T-helper 9 cell (primary cell): ENCODE data around the gene LMOD2.

Experiments used
- DNase-seq: peaks from one replicate; pipeline ENCODE4 v3.0.0-alpha.2; 2020

LMOD2 gene

DNA sequence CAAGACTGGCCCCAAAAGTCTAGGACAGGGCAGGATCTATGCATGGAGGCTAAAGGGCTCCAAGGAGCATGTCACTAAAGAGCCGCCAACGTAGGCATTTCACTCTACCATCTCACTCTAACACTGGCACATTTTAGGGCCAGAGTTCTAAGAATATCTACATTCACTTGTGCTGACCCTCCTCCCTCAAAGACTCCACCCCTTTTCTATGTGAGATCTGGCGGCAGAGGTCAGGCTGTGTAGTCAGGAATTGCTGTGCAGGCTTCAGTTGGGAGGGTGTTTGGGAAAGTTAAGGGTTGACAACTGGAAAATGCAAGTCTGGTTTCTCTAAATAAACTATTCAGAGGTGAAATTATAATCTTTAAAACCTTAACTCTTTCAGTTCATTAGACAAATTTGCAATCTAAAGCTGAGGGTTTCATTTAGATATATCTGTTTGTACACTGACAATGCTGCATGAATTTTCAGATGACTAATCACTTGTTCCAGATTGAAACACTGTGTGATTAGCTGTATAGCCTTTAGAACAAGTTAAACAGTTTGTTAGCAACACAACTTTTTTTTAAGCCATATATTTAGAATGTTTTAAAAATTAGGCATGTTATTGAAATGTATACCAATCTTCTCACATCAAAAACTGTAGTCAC, 18.2 kb downstream of the LMOD2 start:
- DNase-seq = no peak

DNA sequence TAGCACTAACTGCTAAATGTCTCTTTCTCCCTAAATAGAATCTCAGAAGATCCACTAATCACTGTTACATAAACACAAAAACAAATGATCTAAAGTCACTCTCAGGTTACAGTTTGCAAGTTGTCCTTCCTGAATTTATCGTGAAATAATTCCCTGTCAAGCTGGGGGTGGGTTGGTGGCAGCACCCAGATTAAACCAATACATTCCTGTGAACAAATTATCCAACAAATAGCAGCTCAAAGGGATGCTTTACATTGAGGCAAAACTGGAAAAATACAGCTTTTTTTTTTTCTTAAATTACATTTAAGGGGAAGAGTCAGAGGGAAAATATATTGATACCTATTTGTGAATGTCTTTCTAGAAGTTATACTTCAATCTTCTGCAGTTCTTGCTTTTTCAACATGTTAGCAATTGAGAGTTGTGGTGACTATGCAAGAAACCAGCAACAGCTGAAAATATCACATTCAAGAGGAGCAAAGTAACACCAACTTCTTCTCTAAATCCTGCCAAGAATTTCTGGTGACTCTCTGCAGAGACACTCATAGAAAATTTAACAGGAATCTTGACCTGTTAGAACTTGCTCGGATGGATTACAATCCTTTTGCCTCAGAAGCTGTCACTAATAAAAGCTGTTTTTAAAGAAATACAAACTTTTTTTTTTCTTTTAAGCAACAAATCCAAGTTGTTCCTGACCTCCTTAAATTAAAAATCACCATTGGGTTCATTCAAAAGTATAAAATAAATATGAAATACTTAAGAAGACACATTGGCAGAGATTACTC, 18.9 kb downstream of the LMOD2 start:
- DNase-seq = no peak

DNA sequence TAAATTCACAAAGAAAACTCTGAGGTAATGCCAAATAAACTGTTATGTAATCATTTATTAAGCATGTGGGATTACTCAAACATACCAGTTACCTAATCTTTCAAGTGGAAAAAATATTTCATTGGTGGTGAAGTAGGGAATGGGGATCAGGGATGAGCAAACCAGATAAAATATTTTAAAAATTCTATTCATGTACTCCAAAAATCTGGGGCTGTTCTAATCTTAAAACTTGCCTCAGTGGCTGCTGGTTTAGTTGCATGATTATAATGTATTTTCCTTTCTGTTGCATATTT, 19.5 kb downstream of the LMOD2 start:
- DNase-seq = no peak

DNA sequence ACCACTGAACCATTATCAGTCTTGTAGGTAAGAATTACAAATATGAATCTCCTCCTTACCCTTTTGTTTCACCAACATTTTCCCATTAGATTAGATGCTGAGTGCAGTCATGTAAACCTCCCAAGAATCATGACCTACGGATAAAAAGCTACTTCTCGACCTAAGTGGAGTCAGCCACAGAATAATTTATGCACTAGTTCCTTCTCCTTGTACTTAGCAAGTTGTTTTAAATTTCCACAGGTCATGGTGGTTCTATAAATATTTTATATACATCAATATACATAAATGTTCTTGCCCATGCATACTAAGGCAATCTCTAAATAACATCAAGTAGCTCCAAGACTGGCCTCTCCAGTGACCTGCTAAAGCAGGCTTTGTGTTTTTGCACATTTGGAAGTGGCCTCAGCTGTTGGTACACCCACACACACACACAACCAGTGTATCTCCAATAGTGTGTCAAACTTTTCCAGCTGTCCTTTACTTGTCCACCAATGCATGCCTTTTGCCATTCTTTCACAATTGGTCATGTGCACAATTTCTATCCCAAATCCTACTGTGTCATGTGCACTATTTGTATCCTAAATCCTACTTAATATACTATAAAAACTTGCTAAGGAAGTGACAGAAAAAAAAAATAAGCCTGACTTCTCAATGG, 21.5 kb downstream of the LMOD2 start:
- no peak for DNase-seq

DNA sequence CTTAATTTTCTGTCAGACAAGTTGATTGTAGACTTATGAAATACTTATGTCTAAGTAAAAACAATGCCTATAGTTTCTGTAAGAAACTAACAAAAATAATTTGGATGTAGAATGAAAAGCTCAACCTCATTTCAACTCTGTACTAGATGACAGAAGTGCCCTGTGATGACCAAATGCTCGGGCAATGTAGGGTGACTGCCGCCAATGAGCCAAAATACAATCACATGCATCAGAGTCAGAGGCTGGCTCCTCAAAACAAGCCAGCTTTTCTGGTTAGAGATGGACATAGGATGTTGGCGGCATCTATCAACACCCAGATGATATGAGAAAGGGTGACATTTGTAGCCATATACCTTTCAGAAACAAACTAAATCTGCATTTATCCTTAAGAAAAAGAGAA, 23.9 kb downstream of the LMOD2 start:
- DNase-seq = no peak

DNA sequence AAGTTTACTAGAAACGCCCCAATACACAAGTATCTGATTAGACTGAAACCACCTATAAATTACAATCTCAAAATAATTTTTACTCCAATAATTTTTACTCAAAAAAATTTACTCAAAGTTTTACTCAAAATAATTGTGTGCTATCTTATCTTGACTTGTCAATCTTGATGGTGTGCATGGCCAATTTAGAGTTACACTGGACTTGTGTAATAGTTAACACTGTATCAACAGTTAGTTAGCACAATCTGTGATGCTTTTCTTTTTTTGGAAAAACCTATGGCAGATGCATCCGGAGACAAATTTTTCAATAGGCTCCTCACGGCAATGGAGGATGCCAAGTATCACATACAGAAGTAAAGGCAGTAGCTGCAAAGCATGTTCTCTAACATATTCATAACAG, 24.9 kb downstream of the LMOD2 start:
- no peak for DNase-seq

DNA sequence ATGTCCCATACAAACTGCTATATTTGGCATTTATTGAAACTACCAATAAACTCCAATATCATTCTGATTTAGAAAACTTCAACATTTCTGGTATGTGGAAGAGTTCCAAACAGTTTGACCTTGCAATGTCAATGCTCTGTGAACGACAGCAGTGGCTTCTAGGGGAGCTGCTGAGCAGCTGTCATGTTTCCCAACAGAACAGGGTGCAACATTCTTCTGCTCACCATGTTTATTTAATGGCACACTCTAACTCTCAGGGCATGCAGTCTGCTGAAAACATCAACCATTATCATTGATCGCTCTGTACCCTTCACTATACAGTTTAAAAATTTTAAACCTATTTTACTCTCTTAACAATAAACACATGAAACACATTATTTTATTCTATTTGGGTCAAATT, 25.9 kb downstream of the LMOD2 start:
- DNase-seq = no peak

DNA sequence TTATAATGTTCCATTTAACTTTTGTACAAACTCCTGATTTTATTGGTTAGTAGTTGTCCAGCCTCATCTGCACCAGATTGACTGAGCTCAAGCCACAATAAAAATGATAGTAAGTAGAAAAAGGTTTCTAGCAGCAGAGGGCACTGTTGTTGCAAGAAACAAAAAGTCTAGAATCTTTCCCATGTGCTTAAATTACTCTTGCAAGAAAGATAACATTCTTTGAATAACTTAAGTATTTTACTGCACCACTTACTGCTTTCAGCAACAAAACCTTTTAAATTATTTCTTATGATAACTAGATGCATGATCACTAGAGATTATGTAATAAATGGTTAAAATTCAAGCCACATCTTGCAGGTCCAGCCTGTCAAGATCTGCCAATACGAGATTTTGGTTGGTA, 27.0 kb downstream of the LMOD2 start:
- DNase-seq = no peak

DNA sequence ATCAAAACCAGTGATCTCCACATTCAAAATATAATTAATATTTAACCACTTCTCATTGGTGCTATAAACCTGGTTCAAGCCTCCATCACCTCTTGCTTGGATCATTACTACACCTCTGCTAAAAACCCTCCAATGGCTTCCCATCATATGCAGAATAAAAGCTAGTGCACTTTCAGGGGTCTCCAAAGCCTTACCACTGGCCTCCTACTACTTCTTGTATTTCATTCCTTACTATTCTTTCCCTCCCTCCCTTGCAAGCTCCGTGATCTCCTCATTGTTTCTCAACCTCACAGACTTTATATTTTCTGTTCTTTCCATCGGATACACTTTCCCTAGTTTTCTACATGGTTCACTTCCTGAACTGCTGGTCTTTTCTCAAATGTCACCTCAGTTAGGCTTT, 31.5 kb downstream of the LMOD2 start:
- DNase-seq = no peak

DNA sequence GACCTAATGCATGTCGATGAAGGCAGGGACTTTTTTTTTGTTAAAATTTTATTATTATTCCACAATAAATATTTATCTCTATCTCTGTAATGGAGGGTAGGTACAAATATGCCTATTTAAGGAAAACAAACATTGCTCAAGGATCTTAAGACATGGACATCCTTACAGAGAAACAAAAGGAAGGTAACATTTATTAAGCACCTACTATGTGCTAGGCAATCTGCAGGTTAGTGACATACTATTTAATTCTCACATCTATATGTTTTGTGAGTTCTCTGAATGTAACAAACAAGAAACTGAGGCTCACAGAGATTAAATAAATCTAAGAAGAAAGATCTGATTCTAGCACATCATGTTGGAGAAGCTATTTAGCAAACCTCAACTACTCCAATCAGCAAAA, 32.1 kb downstream of the LMOD2 start:
- DNase-seq = no peak

DNA sequence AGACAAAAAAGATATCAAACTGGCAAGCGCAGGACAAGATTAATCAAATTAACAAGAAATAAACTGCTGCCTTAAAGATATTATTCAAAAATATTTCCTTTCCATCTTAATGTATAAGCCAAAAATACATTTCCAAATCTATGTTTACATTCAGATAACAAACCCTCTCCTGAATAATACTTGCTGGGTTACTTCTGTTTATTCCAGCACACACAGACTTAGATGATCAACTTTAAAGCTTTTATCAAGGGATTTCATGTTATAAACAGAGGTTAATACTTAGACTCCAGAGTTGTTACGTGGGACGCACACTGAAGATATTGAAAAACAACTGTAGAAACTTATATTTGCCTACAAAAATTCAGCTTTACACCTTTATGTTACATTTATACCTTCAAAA, 33.6 kb downstream of the LMOD2 start:
- DNase-seq = no peak

DNA sequence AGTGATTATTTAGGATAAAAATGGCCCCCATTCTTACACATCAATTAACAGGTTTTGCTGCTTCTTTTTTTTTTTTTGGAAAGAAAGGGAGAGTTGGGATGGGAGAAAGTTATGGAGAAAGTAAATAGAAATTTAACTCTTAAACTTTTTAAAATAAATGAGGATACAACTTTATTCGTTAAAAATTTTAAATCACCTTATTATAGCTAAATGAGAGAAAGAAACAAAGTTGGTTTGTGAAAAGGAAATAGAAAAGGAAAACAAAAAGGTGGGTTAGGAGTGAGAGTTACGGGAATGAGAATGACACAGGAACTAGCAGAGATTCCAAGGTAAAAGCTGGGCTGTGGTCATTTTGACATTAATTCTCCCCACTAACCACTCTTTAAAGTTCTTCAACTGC, 34.9 kb downstream of the LMOD2 start:
- no peak for DNase-seq

DNA sequence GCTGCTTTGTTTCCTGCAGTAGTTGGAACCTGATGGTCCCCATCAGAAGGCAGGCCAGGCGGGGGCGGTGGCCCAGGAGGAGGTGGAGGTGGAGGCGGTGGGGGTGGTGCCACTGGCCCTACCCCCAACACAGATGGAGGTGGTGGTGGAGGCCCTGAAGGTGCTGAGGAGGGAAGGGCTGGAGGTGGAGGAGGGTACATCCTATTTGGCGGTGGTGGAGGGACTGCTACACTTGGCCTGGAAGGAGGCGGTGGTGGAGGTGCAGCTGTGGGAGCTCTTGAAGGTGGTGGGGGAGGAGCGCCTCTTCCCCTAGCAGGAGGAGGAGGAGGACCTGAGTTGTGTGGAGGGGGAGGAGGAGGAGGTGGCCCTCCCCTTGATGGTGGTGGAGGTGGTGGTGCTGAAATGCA, 36.8 kb downstream of the LMOD2 start:
- no peak for DNase-seq

DNA sequence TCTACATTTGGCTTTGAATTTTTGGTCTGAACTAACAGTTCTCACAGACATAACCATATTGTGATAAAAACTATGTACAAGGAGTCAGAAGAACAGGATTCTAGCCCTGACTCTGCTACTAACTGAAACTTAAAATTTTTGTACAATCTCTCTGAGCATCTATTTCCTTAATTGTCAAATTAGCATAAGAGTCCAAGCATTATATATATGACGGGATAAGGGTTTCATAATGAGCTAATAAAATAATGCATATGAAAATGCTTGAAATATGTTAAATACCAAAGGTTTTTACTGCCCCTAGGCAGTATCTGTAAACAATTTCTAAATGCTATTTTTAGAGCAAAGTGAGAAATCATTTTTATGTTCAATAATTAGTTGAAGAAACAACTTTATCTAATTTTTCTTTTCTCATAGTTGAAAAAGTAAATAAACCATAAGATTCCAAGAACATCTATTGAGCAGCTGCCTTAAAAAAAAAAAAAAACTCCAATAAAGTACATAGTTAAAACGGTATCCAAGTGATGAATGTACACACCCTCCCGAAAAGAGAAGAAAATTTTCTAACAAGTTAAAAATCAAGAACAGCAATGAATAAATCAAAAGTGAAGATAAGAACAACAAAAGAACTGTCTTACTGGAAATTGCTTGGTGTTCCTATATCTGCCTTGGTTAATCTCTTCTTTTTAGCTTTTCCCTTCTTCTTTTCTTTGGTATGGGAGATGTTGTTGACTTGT, 40.4 kb downstream of the LMOD2 start:
- no peak for DNase-seq

DNA sequence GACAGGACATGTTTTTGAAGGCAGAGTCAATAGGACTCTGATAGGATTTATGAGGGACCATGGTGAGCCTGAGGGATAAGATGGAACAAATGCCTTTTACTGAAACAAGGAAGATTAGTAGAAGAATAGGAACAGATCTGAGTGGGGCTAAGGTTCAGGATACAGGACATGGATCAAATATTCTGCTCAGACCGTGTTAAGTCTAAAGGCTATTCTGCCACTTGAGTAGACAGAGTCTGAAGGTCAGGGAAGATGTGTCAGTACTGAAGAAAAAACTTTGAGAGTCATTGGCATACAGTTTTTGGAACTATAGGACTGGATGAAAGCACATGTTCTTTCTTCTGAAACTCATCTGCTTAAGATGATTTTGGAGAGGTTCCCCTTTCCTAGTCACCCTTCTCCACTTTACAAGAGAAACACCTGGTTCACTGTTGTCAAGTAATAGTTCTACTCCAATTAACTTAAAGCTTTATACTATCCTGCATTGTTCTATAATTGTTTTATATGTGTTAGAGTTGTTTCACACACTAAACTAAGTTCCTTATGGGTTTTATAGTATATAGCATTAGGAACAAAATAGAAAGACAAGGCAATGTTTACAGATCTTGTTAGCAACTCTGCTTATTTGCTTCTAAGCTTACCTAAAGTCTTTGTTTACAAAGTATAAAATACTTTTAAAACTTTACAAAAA, 49.7 kb downstream of the LMOD2 start:
- DNase-seq = no peak

DNA sequence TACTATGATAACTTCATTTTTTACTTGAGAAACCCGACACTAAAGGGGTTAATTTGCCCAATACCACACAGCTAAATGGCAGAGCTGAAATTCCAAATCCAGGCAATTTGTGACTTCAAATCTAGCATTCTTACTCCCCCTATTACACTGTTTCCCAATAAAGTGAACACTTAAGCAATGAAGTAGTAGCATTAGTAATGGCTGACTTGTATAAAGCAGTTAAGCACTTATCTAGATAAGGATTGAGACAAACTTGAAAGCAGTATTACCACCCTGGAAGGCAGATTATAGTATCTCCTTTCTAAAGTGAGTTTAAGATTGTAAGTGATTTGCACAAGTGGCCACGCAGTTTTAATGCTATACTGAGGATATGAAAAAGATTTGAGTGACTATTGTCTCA, 53.9 kb downstream of the LMOD2 start:
- DNase-seq = no peak

DNA sequence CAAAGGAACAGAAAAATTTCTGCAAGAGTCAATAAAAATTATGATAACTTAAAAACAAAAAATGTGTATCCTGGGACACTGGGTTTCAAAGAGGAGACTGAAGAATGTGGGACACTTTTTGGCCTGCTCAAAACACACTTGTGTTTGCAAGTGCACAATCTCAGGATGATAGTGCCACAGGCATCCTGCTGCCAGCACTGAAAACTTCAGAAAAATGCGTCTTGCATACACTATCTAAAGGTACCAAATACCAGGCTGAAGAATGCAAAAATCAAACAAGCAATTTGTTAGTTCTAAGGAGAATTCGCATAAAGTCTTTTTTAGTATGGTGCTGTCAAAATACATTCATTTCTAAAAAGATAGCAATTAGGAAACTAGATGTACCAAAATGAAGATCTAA, 55.0 kb downstream of the LMOD2 start:
- no peak for DNase-seq

DNA sequence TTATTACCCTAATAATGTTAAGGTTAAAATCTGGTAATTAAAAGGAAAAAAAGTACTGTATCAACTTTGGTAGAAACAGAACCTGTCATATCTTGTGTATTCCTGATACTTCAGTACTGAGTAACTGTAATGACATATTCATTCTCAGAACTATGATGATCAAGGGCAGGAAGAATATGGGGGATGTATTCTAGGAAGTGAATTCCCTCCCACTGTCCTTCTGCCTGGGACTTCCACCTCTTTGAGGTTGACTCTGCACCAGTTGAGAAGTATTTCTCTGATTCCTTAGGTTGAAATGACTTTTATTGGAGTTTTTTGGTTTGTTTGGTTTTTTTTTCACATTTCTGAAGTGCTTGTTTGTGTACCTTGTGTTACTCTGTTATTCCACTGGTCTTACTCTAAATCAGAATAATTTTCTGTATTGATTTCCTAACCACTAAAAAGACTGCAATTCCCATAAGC, 56.2 kb downstream of the LMOD2 start:
- no peak for DNase-seq

DNA sequence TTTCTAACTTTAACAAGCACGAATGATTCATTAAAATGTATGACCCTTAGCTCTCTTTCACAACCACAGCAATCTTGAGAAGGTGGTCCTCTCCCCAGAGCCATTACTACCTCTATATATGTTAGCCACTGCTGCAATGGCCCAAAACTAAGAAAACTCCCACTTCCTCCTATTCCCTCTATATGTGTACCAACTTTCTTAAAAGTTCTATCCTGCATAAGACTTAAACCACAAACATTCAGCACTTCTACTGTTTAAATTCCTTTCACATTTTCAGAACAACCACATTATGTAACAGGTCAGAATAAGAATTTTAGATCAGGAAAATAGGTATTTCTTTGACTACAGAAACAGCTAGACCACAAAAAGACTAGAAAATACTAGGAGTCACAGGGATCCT, 57.0 kb downstream of the LMOD2 start:
- no peak for DNase-seq
